ENCODE results near the gene DCAF8. TPM values are rescaled to one million over a fixed set of nuclear protein-coding genes. Genes with fewer than 3 reads are reported as not detected.

Gene DCAF8
- polyA plus RNA-seq, 3 donors, result 35.5 to 205 (median 44.6) TPM

GRCh38 chr1:160285506-160285905, 23.2 kb upstream of the DCAF8 start:
- peaks cover 20% of the 10 kb centered on the region for H3K4me1 Mint-ChIP-seq
- H3K4me1 ChIP-seq (ENCODE audit: control insufficient read depth in 1 of 2, insufficient read depth in 2 of 2, low read length in 2 of 2), result peaks cover 19 to 22% of the 10 kb centered on the region in 2 donors
- H3K27me3 ChIP-seq (ENCODE audit: control insufficient read depth in 2 of 2, insufficient read depth in 2 of 2, low read length in 2 of 2), result no peaks in the 10 kb centered on the region
- no peak for TF ChIP-seq CTCF (IDR thresholded peaks at IDR 0.05)
- peaks cover 0 to 3% (median 0%) of the 10 kb centered on the region in 7 donors for H3K9me3 Mint-ChIP-seq
- DNase-seq, result no peak
- H3K9ac ChIP-seq (ENCODE audit: insufficient read depth, low read length, poor library complexity, severe bottlenecking), result no peak overlapping the region
- H4K20me1 ChIP-seq (ENCODE audit: insufficient read depth, low read length), result peaks cover 10% of the 10 kb centered on the region
- H3K4me3 ChIP-seq (replicated peaks in 1 of 3; ENCODE audit: low read depth in 2 of 3, low read length in 3 of 3), result peak overlapping the region in 1 of 3 experiments; percentile 90
- H3K9me3 ChIP-seq (replicated peaks in 1 of 2; ENCODE audit: control insufficient read depth in 1 of 2, insufficient read depth in 1 of 2, low read length in 2 of 2), result no peaks in the 10 kb centered on the region
- H3K4me3 Mint-ChIP-seq, result no peak overlapping the region
- H3K4me2 ChIP-seq (replicated peaks; ENCODE audit: extremely low read depth, low read length, poor library complexity, severe bottlenecking), result peak overlapping the region; percentile 90
- peaks cover 0 to 7% (median 0%) of the 10 kb centered on the region in 3 donors for H3K27me3 Mint-ChIP-seq (ENCODE audit: low read depth in 3 of 3)
- peaks cover 47 to 52% of the 10 kb centered on the region in 2 donors for H3K36me3 Mint-ChIP-seq
- H3K79me2 ChIP-seq (ENCODE audit: insufficient read depth, low read length), result peaks cover 22% of the 10 kb centered on the region
- H3K36me3 ChIP-seq (replicated peaks in 1 of 2; ENCODE audit: control insufficient read depth in 1 of 2, insufficient read depth in 2 of 2, low read length in 2 of 2), result peaks cover 46 to 50% of the 10 kb centered on the region in 2 donors
- intact Hi-C loops (cut with micrococcal nuclease), result loop anchor here (2.0 to 10.0 kb wide), 5 partner anchors 21 to 181 kb away; partner anchors contain the start of genes COPA (in 2 of the 2), NCSTN (in 2 of the 2) and DCAF8 (in 1 of the 2)
- 91% methylated on average over 23 of the region's 23 CpGs for WGBS (ENCODE audit: insufficient coverage)
- H2AFZ ChIP-seq (ENCODE audit: insufficient read depth, low read depth, low read length, poor library complexity, severe bottlenecking), result peak overlapping the region; percentile 82
- peak overlapping the region in 1 of 7 donors; percentile 86 for H3K27ac Mint-ChIP-seq
- H3K27ac ChIP-seq (ENCODE audit: low read depth in 1 of 2, low read length in 2 of 2), result peak overlapping the region in 1 of 2 donors; percentile 82

GRCh38 chr1:160284782-160285344, 22.5 kb upstream of the DCAF8 start, which contains the start of gene PEX19:
Gene PEX19 (minus strand): TSS chr1:160285133. CDS start chr1:160285124, 9 bp downstream.
- peak within 1 kb of the TSS; percentile 79 for H3K9ac ChIP-seq (ENCODE audit: insufficient read depth, low read length, poor library complexity, severe bottlenecking)
- H3K79me2 ChIP-seq (ENCODE audit: insufficient read depth, low read length), result peaks cover 22% of the 10 kb centered on the region
- Mint-ChIP-seq H3K27me3 (ENCODE audit: low read depth in 3 of 3) (peaks cover 0 to 7% (median 0%) of the 10 kb centered on the region in 3 donors), H3K9me3 (peaks cover 0 to 3% (median 0%) of the 10 kb centered on the region in 7 donors), H3K4me3 (peak within 1 kb of the TSS; percentile 92 to 97), H3K27ac (peak within 1 kb of the TSS; percentile 86 to 96 (median 94)), H3K4me1 (peaks cover 20% of the 10 kb centered on the region), H3K36me3 (peaks cover 47 to 52% of the 10 kb centered on the region in 2 donors)
- no peaks in the 10 kb centered on the region for H3K9me3 ChIP-seq (replicated peaks in 1 of 2; ENCODE audit: control insufficient read depth in 1 of 2, insufficient read depth in 1 of 2, low read length in 2 of 2)
- no peaks in the 10 kb centered on the region for H3K27me3 ChIP-seq (ENCODE audit: control insufficient read depth in 2 of 2, insufficient read depth in 2 of 2, low read length in 2 of 2)
- no peak for TF ChIP-seq CTCF (IDR thresholded peaks at IDR 0.05)
- peak within 1 kb of the TSS; percentile 82 for H2AFZ ChIP-seq (ENCODE audit: insufficient read depth, low read depth, low read length, poor library complexity, severe bottlenecking)
- intact Hi-C loops (cut with micrococcal nuclease), result loop anchor here (2.0 to 10.0 kb wide), 5 partner anchors 20 to 180 kb away; partner anchors contain the start of genes COPA (in 2 of the 2), NCSTN (in 2 of the 2) and DCAF8 (in 1 of the 2)
- peak within 1 kb of the TSS; percentile 82 to 90 (median 83) for H3K4me3 ChIP-seq (replicated peaks in 1 of 3; ENCODE audit: low read depth in 2 of 3, low read length in 3 of 3)
- H3K4me1 ChIP-seq (ENCODE audit: control insufficient read depth in 1 of 2, insufficient read depth in 2 of 2, low read length in 2 of 2), result peaks cover 19 to 22% of the 10 kb centered on the region in 2 donors
- peak; percentile 84 to 94 (median 89) for DNase-seq
- H3K27ac ChIP-seq (ENCODE audit: low read depth in 1 of 2, low read length in 2 of 2), result peak within 1 kb of the TSS; percentile 69 to 82
- H4K20me1 ChIP-seq (ENCODE audit: insufficient read depth, low read length), result peaks cover 3% of the 10 kb centered on the region
- WGBS (ENCODE audit: insufficient coverage), result under 1% methylated on average over 18 of the region's 27 CpGs
- H3K4me2 ChIP-seq (replicated peaks; ENCODE audit: extremely low read depth, low read length, poor library complexity, severe bottlenecking), result peak within 1 kb of the TSS; percentile 90
- H3K36me3 ChIP-seq (replicated peaks in 1 of 2; ENCODE audit: control insufficient read depth in 1 of 2, insufficient read depth in 2 of 2, low read length in 2 of 2), result peaks cover 46 to 50% of the 10 kb centered on the region in 2 donors
